Left ventricle myocardium inferior (tissue), 1 donor: ENCODE results near the gene ARHGAP29. TPM values are rescaled to one million over a fixed set of nuclear protein-coding genes. Genes with fewer than 3 reads are reported as not detected.
A peak's percentile ranks its signal among the peaks of the same experiment; 100 is the strongest.
"Not testable (repeated sequence)": the region's sequence is repeated elsewhere in the genome, so short reads cannot be mapped to it uniquely, and the experiment has no call there.

Source experiments
- DNase-seq: peaks from one replicate; pipeline ENCODE4 v3.0.0-alpha.2; 2020
- H3K27ac ChIP-seq: fragments of 200-600 bp; replicated peaks from 2 replicates; pipeline ENCODE4 v1.8.0; 2021
- H3K27me3 ChIP-seq: fragments of 200-600 bp; 2 replicates; pipeline ENCODE4 v1.8.0; 2021; ENCODE audit warnings: low read depth
- H3K36me3 ChIP-seq: fragments of 200-600 bp; 2 replicates; pipeline ENCODE4 v1.8.0; 2021
- H3K4me1 ChIP-seq: fragments of 200-600 bp; 2 replicates; pipeline ENCODE4 v1.8.0; 2021
- H3K4me3 ChIP-seq: fragments of 200-600 bp; 2 replicates; pipeline ENCODE4 v1.8.0; 2021; ENCODE audit warnings: mild to moderate bottlenecking, moderate library complexity
- H3K9me3 ChIP-seq: fragments of 200-600 bp; replicated peaks from 2 replicates; pipeline ENCODE4 v1.8.0; 2021
- CTCF ChIP-seq: fragments of 200-600 bp; IDR thresholded peaks from 2 replicates; pipeline ENCODE4 v1.8.0; 2021; ENCODE audit warnings: antibody characterized with exemption, mild to moderate bottlenecking, borderline replicate concordance
- intact Hi-C: fragments of 100-400 bp; cut with micrococcal nuclease; formaldehyde crosslinking; loops from one replicate; pipeline ENCODE4 v1.11.0; 2022
- total RNA-seq: library from RNA; stranded (reverse); fragmentation: NEBNext Ultra II Directional; extraction: Animal tissue kit (Norgen Biotek cat#: 25700); gene quantifications from one replicate; pipeline ENCODE4 v1.2.1, GENCODE V29; 2021
- donor health status: DM: no; HTN: yes; CAD: no; lungs with severe emphysema.

ARHGAP29 gene
- total RNA-seq, 1 donor from 2014 or later: 26.5 TPM

- Histone ChIP-seq H3K4me3 (no peak overlapping the region), H3K27me3 (no peaks in the 10 kb centered on the region), H3K4me1 (peaks cover 16% of the 10 kb centered on the region), H3K27ac (peak overlapping the region; percentile 65), H3K9me3 (peaks cover 10% of the 10 kb centered on the region), H3K36me3 (no peaks in the 10 kb centered on the region)
- no peak for TF ChIP-seq CTCF
- DNase-seq: no peak
- intact Hi-C loops: loop anchor here (10.0 kb wide), 1 partner anchor 81 kb away; no protein-coding TSS in a partner anchor
Measured at GRCh38 chr1:94156096-94156625, 81.2 kb downstream of the ARHGAP29 start.

GRCh38 chr1:94154989-94155388 lies 82.4 kb downstream of the ARHGAP29 start:
- TF ChIP-seq CTCF: no peak
- Histone ChIP-seq H3K4me3 (no peak overlapping the region), H3K27me3 (no peaks in the 10 kb centered on the region), H3K9me3 (peaks cover 10% of the 10 kb centered on the region), H3K36me3 (no peaks in the 10 kb centered on the region), H3K27ac (peak overlapping the region; percentile 65), H3K4me1 (peaks cover 5% of the 10 kb centered on the region)
- intact Hi-C loops: loop anchor here (10.0 kb wide), 1 partner anchor 80 kb away; no protein-coding TSS in a partner anchor
- DNase-seq: no peak

- peaks cover 5% of the 10 kb centered on the region for H3K4me1 ChIP-seq
- no peak overlapping the region for H3K4me3 ChIP-seq
- no peak for DNase-seq
- no peaks in the 10 kb centered on the region for H3K36me3 ChIP-seq
- peaks cover 10% of the 10 kb centered on the region for H3K9me3 ChIP-seq
- intact Hi-C loops: loop anchor here (10.0 kb wide), 1 partner anchor 78 kb away; no protein-coding TSS in a partner anchor
- no peak for TF ChIP-seq CTCF
- H3K27ac ChIP-seq: no peak overlapping the region
- H3K27me3 ChIP-seq: no peaks in the 10 kb centered on the region
Measured at GRCh38 chr1:94153133-94153532, 84.3 kb downstream of the ARHGAP29 start.

GRCh38 chr1:94149166-94149565 lies 88.2 kb downstream of the ARHGAP29 start:
- DNase-seq, intact Hi-C loops, H3K9me3 ChIP-seq, H3K4me1 ChIP-seq, H3K27me3 ChIP-seq, H3K36me3 ChIP-seq, H3K4me3 ChIP-seq, H3K27ac ChIP-seq: not testable (repeated sequence)

GRCh38 chr1:94146273-94146672 lies 91.1 kb downstream of the ARHGAP29 start:
- Histone ChIP-seq H3K36me3 (no peaks in the 10 kb centered on the region), H3K4me3 (no peak overlapping the region), H3K27ac (no peak overlapping the region), H3K27me3 (no peaks in the 10 kb centered on the region), H3K9me3 (no peaks in the 10 kb centered on the region), H3K4me1 (peaks cover 3% of the 10 kb centered on the region)
- intact Hi-C loops: no loop called here
- no peak for DNase-seq
- TF ChIP-seq CTCF: no peak

- no peak for DNase-seq
- Histone ChIP-seq H3K27me3 (no peaks in the 10 kb centered on the region), H3K9me3 (no peaks in the 10 kb centered on the region), H3K36me3 (no peaks in the 10 kb centered on the region), H3K27ac (no peak overlapping the region), H3K4me1 (peaks cover 3% of the 10 kb centered on the region), H3K4me3 (no peak overlapping the region)
- TF ChIP-seq CTCF: no peak
- intact Hi-C loops: no loop called here
Measured at GRCh38 chr1:94144836-94145235, 92.5 kb downstream of the ARHGAP29 start.
